Left lung (tissue), 14 donors: ENCODE results near the gene ULBP3. TPM values are rescaled to one million over a fixed set of nuclear protein-coding genes. Genes with fewer than 3 reads are reported as not detected.

Source experiments
- ATAC-seq: fragments of 200-7000 bp; cut with Tn5 transposase; one replicate; pipeline ENCODE4 v1.9.1; 2020; ENCODE audit warnings: moderate library complexity
- DNase-seq, 4 donors: peaks; one replicate each; pipeline ENCODE4 v3.0.0-alpha.2; 2013 to 2020
- H3K27ac ChIP-seq, 2 donors: fragments of 200-600 bp; sonication (generic) in 1 of 2; one replicate each; pipeline versions ENCODE4 v1.5.0 to v1.8.0; 2020 to 2021
- H3K27me3 ChIP-seq, 2 donors: fragments of 200-600 bp; sonication (generic) in 1 of 2; one replicate each; pipeline versions ENCODE4 v1.5.0 to v1.8.0; 2020 to 2021
- H3K36me3 ChIP-seq, 2 donors: fragments of 200-600 bp; sonication (generic) in 1 of 2; one replicate each; pipeline versions ENCODE4 v1.5.0 to v1.8.0; 2020 to 2021
- H3K4me1 ChIP-seq, 2 donors: fragments of 200-600 bp; one replicate each; pipeline ENCODE4 v1.8.0; 2021
- H3K4me3 ChIP-seq, 2 donors: fragments of 200-600 bp; sonication (generic) in 1 of 2; one replicate each; pipeline versions ENCODE4 v1.5.0 to v1.8.0; 2020 to 2021; ENCODE audit warnings: mild to moderate bottlenecking in 1 of 2
- H3K9me3 ChIP-seq, 2 donors: fragments of 200-600 bp; sonication (generic) in 1 of 2; one replicate each; pipeline versions ENCODE4 v1.5.0 to v1.8.0; 2020 to 2021
- CTCF ChIP-seq, 2 donors: fragments of 200-600 bp; sonication (generic) in 1 of 2; IDR thresholded peaks; one replicate each; pipeline versions ENCODE4 v1.5.0 to v1.8.0; 2021; ENCODE audit warnings: antibody characterized with exemption in 2 of 2
- intact Hi-C, 2 donors: fragments of 100-400 bp; cut with DNase I; formaldehyde crosslinking; loops; one replicate each; pipeline versions ENCODE4 v1.11.2 to v1.14.2; 2022
- long read RNA-seq, 12 donors: library from polyadenylated mRNA in 2 of 12; unstranded in 2 of 12; transcript quantifications; one replicate each; pipeline ENCODE4 v2.0.0 and lab custom pipeline, GENCODE V29; 2019 to 2026
- polyA plus RNA-seq, 6 donors: library from polyadenylated mRNA; unstranded; fragments of 120-200 nt; gene quantifications; one replicate each; pipeline ENCODE4 v1.2.1, GENCODE V29; 2013; ENCODE audit not compliant: insufficient read length in 6 of 6
- total RNA-seq, 2 donors: library from RNA; stranded (reverse); fragmentation: NEBNext Ultra II Directional; extraction: Animal tissue kit (Norgen Biotek cat#: 25700); gene quantifications; one replicate each; pipeline ENCODE4 v1.2.1, GENCODE V29; 2021
- donor health status: DM: no; HTN: yes; CAD: no.
- donor health status: DM: no; HTN: no; CAD: no.

Gene ULBP3
- total RNA-seq (1 to 10 TPM; 9.5 to 10.0 TPM), polyA plus RNA-seq (10 to 100 TPM in 4 of 6 donors, 1 to 10 TPM in 2; 8.6 to 13.0 (median 11.2) TPM)
- long read RNA-seq, donor 1, partial matches to known transcripts, result 0 of 3 reads
- long read RNA-seq, donor 1, other reads (novel, unspliced or antisense), result 0 of 3 reads
- long read RNA-seq, donor 2, partial matches to known transcripts, result 0 of 3 reads
- long read RNA-seq, donor 2, other reads (novel, unspliced or antisense), result 0 of 3 reads
- long read RNA-seq, donor 3, partial matches to known transcripts, result 0 of 4 reads
- long read RNA-seq, donor 3, other reads (novel, unspliced or antisense), result 0 of 4 reads
- long read RNA-seq, donor 4, partial matches to known transcripts, result 0 of 2 reads
- long read RNA-seq, donor 4, other reads (novel, unspliced or antisense), result 0 of 2 reads
- long read RNA-seq, donor 5, partial matches to known transcripts, result 0 of 2 reads
- long read RNA-seq, donor 5, other reads (novel, unspliced or antisense), result 0 of 2 reads
- long read RNA-seq, donor 6, transcript ULBP3-201 (5 exons, 988 nt), result major isoform, 6 of 6 reads
- long read RNA-seq, donor 6, partial matches to known transcripts, result 0 of 6 reads
- long read RNA-seq, donor 6, other reads (novel, unspliced or antisense), result 0 of 6 reads
- long read RNA-seq, donor 7, partial matches to known transcripts, result 0 of 1 reads
- long read RNA-seq, donor 7, other reads (novel, unspliced or antisense), result 0 of 1 reads
- long read RNA-seq, donor 8, partial matches to known transcripts, result 0 of 3 reads
- long read RNA-seq, donor 8, other reads (novel, unspliced or antisense), result 0 of 3 reads
- long read RNA-seq, donor 9, result 0 reads
- long read RNA-seq, donor 10, partial matches to known transcripts, result 0 of 1 reads
- long read RNA-seq, donor 10, other reads (novel, unspliced or antisense), result 0 of 1 reads
- long read RNA-seq, donor 11, partial matches to known transcripts, result 0 of 1 reads
- long read RNA-seq, donor 11, other reads (novel, unspliced or antisense), result 0 of 1 reads
- long read RNA-seq, donor 12, partial matches to known transcripts, result 0 of 2 reads
- long read RNA-seq, donor 12, other reads (novel, unspliced or antisense), result 0 of 2 reads

DNA sequence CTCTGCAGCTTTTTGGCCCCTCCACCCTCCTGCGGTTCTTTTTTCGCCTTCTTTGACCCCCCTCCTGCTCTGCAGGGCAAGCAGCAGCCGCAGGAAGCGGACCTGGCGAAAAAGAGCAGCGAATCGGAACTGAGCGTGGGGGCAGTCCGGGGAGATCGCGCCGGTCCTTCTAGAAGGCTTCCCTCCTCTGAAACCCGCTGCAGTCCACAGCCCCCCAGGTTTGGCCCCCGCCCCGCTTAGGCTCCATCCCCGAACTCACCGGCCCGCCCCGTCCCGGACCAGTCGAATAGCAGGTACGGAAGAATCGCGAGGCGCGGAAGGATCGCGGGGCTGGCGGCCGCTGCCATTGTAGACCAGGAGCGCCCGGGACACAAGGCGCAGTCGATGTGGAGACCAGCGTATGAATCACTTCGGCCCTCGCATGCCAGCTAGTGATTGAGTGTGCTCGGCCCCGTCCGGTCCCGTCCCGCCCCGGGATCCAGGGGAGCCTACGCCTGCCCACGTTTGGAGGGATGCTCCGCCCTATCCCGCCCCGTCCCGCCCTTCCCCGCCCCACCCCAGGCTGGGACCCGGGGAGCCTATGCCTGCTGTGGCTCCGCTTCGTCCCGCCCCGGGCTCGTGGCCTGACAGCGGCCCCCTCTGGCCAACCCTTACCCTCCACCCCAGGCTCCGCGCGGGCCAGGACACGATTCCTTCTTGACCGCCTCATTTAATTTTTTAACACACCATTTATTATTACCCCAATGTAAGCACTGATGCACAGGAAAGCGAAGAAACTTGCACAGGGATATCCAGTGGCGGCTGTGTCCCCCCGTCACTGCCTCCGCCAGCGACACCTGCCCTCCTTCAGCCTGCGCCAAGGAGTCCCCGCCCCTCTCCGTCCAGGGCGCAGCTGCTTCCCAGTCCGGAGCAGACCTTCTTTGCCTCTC, at the start of gene ULBP3:
ULBP3 (minus strand) TSS at position 402 of the 929 bp plus-strand sequence; CDS start at position 347, 55 bp downstream.
- H3K4me3 ChIP-seq, result peak within 1 kb of the TSS; percentile 60 to 68
- peak; percentile 37 to 49 for TF ChIP-seq CTCF (IDR thresholded peaks at IDR 0.05)
- H3K27me3 ChIP-seq, result peaks cover 0 to 22% of the 10 kb centered on the region in 2 donors
- no peaks in the 10 kb centered on the region for H3K36me3 ChIP-seq
- peak; percentile 76 to 94 (median 92) for DNase-seq
- peaks cover 0 to 30% of the 10 kb centered on the region in 2 donors for H3K4me1 ChIP-seq
- intact Hi-C loops, result no loop called here
- no peaks in the 10 kb centered on the region for H3K9me3 ChIP-seq
- ATAC-seq, result peak; percentile 91
- H3K27ac ChIP-seq, result peak within 1 kb of the TSS; percentile 72 to 75

- no peaks in the 10 kb centered on the region for H3K36me3 ChIP-seq
- H3K9me3 ChIP-seq, result no peaks in the 10 kb centered on the region
- DNase-seq (peak in 1 of 4 donors; percentile 30), ATAC-seq (peak; percentile 88)
- no peaks in the 10 kb centered on the region for H3K27me3 ChIP-seq
- TF ChIP-seq CTCF (IDR thresholded peaks at IDR 0.05), result no peak
- H3K27ac ChIP-seq, result no peak overlapping the region
- intact Hi-C loops, result no loop called here
- H3K4me3 ChIP-seq, result no peak overlapping the region
- H3K4me1 ChIP-seq, result peaks cover 7 to 13% of the 10 kb centered on the region in 2 donors
Observed at GRCh38 chr6:150118627-150119026, 49.7 kb upstream of the ULBP3 start.

DNA sequence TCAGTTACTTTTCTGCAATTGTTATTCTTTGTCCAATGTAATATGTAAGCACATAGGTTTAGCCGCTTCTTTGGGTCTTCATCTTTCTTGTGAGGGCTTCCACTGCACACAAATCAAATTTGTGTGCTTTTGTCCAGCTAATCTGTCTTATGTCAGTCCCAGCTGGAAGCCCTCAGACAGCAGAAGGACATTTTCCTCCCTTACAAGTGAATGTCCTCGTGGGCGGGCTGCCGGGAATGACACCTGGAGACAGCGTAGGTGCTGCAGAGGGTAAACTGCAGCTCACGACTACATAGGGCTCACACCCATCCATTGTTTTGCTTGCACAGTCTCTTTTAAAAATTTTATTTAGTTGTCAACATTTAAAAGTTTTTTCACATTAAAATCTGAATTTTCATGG, 49.3 kb upstream of the ULBP3 start:
- no peak for TF ChIP-seq CTCF (IDR thresholded peaks at IDR 0.05)
- Histone ChIP-seq H3K27me3 (no peaks in the 10 kb centered on the region), H3K36me3 (no peaks in the 10 kb centered on the region), H3K4me1 (peaks cover 7 to 13% of the 10 kb centered on the region in 2 donors), H3K27ac (no peak overlapping the region), H3K4me3 (no peak overlapping the region), H3K9me3 (no peaks in the 10 kb centered on the region)
- no peak for DNase-seq
- intact Hi-C loops, result no loop called here
- ATAC-seq, result no peak

DNA sequence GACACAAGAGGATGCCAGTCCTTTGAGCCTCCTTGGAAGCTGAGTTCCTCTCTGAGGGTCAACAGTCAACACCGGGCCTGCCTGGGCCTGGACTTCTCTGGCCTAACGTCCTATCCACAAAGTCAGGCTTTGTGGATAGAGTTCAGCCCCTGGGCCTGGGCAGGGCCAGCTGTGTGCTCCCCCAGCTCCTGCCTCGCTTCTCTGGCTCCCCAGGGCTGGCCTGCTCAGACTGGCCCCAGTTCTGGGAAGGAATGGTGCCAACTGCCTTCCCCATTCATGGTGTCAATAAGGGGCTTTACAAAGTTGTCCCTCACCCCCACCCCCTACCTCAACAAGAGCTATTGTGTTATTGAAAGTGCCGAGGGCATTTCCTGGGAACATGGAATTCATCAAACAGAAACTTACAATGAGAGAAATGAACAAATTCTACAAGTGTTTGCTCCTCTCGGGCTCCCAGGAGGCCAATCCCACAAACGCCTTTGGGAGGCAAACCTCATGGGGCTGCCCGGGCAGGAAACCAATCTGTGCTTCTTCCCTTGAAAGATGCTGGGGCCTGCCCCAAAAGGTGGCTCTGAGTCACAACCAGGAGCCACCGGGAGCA, 47.4 kb upstream of the ULBP3 start:
- peaks cover 7 to 13% of the 10 kb centered on the region in 2 donors for H3K4me1 ChIP-seq
- H3K36me3 ChIP-seq, result no peaks in the 10 kb centered on the region
- no peaks in the 10 kb centered on the region for H3K9me3 ChIP-seq
- H3K27me3 ChIP-seq, result no peaks in the 10 kb centered on the region
- peak in 2 of 4 donors; percentile 36 to 52 for DNase-seq
- H3K27ac ChIP-seq, result no peak overlapping the region
- intact Hi-C loops, result no loop called here
- no peak overlapping the region for H3K4me3 ChIP-seq
- no peak for TF ChIP-seq CTCF (IDR thresholded peaks at IDR 0.05)
- no peak for ATAC-seq
